Medulla oblongata (tissue), 1 donor: ENCODE measurements around the gene TPCN1.
"Not testable (repeated sequence)": the region's sequence is repeated elsewhere in the genome, so short reads cannot be mapped to it uniquely, and the experiment has no call there.

Source experiments
- DNase-seq: peaks from one replicate; pipeline ENCODE4 v3.0.0-alpha.2; 2015; ENCODE audit errors: extremely low spot score

Gene TPCN1

DNA sequence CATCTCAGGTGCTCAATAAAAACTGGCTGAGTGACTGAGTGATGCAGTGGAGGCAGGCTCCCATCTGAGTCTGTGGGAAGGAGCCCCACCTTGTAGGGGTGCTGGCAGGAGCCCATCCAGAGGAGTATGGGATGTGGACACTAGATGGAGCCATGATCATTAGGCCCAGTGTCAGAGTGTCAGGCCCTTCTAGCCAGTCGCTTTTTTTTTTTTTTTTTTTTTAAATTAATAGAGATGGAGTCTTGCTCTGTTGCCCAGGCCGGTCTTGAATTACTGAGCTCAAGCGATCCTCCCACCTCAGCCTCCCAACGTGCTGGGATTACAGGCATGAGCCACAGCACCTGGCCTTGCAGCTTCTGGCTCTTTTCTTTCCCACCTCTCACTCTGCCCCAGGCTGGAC is 24.3 kb upstream of the TPCN1 start:
- DNase-seq: peak; percentile 89

DNA sequence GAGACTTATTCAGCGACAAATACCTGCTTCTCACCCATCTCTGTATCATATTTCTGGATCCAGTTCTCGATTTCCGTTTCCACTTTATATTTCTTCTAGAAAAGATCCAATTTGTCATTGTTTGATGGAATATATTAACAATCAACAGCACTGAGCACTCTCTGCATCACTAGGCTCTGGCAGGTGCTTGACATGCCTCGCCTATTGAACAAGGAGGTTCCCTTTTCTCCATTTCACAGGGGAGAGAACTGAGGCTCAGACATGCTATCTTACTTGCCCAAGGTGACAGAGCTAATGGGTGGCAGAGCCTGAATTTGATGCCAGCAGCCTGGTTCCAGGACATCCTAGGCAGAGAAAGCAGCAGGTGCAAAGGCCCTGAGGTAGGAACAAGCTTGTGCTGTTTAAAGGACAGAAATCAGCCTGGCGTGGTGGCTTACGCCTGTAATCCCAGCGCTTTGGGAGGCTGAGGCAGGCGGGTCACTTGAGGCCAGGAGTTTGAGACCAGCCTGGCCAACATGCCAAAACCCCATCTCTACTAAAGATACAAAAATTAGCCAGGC is 23.7 kb upstream of the TPCN1 start:
- no peak for DNase-seq

DNA sequence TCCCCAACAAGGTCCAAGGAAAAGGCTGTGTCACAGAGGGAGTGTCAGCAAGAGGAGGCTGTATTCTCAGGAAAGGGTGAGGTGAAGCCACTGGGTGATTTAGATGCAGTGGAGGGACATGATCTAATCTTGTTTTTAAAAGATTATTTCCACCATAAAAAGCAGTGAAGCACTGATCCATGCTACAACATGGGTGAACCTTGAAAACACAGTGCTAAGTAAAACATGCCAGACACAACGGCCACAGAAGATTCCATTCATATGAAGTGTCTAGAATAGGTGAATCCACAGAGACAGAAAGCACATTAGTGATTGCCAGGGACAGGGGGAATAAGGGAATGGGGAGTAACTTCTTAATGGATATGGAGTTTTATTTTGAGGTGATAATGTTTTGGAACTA is 23.0 kb upstream of the TPCN1 start:
- no peak for DNase-seq

DNA sequence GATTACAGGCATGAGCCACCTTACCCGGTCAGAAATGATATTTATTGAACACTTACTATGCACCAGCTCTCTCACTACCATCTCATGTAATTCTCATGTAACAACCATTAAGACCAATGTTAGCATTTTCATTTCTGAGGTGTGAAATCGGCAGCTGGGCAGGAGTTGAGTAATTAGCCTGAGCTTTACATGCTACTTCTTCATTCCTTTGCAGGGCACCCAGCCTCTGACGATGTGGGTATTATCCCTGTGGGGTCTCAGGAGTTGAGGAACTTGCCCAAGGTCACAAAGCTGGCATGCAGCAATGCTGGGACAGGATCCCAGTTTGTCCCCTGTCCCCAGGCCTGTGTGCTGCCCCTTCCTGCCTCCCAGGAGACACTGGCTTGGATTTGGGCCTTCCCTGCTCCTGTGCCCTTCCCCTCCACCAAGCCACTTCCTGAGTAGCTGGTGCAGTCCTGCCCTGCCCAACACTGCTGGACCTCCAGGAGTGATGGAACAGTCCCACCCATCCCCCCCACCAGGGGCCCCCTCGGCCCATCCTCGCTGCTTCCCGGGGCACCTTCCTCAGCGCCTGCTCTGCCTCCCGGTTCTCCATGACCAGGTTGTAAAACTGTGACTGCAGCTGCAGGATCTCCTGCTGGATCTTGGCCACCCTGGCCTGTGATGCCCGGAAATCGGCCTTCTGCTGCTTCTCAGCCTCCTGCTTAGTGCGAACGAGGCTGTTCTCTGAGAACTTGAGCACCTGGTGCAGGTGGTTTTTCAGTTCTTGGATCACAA is 21.1 kb upstream of the TPCN1 start:
- DNase-seq: no peak

DNA sequence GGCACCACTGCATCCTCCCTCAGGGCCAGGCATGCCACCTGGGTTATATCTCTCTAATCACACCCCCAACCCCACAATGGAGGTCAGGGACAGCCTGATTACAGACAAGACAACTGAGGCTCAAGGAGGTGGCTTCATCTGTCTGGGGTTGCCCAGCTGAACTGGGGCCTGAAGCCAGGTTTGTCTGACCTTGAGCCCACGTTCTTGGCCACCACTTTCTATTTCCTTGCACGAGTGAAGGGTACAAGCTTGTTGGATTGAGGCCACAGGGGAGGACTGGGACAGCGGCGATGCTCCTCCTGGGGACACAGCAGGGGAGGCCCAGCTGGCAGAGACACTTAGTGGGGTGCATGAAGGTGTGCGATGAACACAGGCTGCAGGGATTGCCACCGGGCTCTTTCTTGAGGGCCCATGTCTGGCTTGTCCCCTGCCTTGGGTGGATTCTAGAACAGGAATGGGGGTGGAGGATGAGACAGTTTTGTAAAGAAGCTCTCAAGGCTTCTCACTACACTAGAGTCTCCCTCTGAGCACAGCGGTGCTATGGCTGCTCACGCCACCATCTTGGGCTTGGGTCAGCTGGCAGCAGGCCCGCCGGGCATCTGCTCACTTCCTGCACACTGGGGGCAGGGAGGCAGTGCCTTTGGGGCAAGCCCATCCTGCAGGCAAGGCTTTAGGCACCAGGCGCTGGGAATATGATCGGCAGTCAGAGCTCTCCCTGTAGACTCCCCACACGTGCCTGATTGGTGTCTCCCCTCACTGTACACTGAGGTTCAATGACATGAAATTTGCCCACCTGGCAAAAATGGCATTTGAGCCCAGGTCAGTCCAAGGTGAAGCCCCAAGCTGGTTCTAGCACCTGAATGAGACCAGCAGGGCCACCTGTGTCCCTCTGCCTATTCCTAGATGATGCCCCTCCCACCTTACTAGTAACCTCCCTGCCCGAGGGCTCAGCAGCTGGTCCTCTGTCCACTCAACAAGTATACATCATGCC is 19.8 kb upstream of the TPCN1 start:
- no peak for DNase-seq

DNA sequence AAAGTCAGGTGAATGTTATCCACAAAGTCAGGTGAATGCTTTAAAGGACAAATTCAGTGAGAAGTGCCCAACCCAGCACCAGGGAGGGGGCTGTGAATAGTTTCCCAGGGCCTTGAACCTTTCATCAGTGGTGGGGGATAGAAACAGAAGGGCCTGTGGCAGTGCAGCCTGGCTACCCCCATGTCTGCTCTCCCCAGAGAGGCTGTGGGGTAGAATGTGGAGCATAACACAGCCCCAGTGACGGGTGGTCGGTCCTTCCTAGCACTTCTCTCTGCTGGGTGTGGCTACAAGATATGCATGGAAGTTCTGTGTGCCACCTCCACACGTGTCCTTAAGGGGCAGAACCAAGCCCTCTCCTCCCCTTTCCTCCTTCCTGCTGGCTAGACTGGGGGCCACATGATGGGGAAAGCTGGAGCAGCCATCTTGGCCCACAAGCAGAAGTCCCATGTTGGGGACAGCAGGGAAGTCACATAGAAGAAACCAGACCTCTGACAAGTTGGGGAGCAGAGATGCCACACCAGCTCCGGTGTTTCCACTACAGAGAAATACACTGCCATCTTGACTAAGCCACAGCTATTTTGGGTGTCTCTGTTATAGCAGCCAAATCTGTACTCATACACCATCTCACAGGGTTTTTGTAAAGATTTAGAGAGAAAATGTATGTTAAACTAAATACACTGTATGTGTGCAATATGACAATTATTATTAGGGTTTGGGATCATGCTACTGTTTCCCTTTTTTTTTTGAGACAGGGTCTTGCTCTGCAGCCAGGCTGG is 18.8 kb upstream of the TPCN1 start:
- no peak for DNase-seq

DNA sequence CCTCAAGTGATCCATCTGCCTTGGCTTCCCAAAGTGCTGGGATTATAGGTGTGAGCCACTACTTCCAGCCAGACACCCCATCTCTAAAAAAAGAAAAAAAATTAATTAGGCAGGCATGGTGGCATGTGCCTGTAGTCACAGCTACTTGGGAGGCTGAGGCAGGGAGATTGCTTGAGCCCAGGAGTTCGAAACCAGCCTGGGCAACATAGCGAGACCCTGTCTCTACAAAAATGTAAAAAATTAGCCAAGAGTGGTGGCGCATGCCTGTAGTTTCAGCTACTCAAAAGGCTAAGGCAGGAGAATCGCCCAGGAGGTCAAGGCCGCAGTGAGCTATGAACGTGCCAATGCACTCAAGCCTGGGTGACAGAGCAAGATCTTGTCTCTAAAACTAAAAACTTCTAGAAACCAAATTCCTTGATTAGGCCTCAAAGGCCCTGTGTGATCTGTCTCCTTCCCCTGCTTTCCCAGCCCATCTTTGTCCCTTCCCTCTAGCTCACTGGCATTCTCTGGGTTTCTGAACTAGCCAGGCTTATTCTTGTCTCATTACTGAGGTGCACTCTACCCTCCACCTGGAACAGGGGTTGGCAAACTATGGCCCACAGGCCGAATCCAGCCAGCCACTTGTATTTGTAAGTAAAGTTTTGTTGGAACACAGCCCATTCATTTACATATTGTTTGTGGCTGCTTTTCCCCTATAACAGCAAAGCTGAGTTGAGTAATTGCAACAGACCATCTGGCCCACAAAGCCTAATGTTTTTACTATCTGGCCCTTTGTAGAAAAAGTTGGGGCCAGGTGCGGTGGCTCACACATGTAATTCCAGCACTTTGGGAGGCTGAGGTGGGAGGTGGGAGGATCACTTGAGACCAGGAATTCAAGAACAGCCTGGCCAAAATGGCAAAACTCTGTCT is 17.2 kb upstream of the TPCN1 start:
- DNase-seq: no peak

DNA sequence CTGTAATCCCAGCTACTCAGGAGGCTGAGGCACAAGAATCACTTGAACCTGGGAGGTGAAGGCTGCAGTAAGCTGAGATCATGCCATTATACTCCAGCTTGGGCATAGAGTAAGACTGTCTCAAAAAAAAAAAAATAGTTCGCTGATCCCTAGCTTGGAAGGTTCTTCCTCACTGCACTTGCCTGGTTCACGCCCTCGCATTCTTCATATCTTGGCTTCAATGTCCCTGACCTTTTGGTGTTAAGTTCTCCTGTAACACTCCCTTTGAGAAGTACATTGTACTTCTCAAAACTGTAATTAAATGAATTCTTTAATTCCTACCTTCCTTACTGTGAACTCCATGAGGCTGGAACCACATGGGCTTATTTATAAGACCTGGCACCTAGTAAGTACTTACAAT is 16.5 kb upstream of the TPCN1 start:
- no peak for DNase-seq

DNA sequence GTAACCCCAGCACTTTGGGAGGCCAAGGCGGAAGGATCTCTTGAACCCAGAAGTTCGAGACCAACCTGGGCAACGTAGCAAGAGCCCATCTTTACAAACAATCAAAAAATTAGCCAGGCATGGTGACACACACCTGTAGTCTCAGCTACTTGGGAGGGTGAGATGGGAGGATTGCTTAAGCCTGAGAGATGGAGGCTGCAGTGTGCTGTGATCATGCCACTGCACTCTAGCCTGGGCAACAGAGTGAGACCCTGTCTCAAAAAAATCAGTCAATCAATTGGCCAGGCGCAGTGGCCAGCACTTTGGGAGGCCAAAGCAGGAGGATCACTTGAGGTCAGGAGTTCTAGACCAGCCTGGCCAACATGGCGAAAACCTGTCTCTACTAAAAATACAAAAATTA is 14.5 kb upstream of the TPCN1 start:
- not testable (repeated sequence) for DNase-seq

DNA sequence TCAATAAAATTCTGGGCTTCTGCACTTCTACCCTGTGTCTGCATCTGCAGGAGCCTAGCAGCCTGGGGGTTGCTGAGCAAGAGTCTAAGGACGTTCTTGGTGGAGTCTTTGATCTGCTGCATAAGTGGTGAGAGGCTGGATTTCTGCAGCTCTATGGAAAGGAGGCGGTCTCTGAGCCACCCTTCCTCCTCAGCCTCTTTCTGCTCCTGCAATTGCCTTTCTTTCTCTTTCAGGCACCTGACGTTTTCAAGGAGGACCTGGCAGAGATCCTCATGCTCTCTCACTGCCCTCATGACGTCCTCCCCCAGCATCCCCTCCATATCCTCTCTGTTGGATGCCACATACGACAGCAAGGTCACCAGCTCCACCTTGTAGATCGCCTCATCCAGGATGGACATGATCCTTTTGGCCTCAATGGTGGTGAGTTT is 13.6 kb upstream of the TPCN1 start:
- DNase-seq: no peak

DNA sequence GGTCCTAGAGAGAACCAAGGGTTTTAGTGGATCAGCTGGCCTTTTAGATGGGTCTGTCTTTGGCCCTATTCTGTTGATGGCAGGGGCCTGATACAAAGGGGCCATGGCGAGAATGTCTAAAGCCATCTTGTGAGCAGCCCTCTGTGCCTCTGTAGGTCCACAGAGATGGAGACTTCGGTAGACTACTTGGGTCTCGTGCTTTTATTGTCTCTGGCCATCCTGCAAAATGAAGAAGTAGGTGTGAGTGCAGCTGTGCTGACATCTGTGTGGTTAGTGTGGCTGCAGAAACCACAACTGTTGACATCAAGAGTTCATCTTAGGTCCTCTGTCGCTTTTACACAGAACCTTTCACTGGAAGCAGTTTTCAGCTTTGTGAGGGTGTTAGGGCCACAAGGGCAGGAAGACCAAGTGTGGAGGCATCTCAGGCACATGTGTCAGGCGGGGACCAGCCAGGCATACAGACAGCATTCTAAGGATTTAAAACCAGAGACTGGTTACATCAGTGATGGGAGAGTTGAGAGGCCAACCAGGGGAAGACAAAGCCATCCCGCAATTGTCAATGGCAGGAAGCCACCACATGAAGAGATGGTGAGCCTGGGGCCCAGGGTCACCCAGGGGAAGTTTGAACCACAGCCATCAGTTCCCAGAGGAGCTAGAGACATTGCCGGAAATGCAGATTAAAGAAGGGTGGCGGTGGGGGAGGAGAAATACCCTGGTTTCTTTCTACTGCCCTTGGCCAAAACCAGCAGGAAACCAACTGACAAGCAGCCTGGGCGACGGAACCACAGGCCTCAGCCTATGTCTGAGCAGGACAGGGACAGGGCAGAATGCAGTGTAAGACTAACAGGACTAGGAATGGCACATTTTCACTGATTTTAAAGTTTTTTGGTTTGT is 13.0 kb upstream of the TPCN1 start:
- DNase-seq: peak; percentile 74

DNA sequence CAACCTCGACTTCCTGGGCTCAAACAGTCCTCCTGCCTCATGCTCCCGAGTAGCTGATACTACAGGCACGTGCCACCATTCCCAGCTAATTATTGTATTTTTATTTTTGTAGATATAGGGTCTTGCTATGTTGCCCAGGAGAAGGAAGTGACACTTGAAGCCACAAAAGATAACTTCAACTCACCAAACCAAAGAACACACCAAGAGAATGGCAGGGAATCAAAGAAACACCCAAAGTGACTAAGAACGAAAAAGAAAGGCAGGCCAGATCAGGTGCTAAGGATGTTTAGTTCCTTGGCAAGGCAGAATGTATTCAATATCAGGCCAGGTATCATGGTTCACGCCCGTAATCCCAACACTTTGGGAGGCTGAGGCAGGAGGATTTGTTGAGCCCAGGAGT is 10.1 kb upstream of the TPCN1 start:
- DNase-seq: no peak

DNA sequence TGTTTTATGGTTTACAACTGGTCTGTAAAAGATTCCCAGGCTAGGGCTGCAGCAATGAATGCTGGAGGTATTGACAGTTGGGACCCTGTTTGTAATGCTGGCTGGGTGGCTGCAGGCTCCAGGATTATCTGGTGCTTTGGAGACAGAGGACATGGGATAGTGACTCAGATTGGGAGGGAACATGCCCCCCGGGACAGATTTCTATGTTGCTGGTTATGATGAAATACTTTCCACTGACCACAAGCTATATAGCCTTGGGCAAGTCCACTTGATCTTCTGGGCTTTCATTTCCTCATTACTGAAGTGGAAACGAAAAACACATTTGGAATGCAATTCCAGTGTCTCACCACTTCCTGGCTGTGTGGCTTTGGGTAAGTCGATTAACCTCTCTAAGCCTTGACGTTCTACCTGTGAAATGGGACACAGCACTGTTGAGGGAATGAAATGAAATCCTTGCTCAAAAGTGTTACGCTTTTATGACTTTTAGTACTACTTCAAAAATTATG is 6.3 kb upstream of the TPCN1 start:
- DNase-seq: peak; percentile 79

DNA sequence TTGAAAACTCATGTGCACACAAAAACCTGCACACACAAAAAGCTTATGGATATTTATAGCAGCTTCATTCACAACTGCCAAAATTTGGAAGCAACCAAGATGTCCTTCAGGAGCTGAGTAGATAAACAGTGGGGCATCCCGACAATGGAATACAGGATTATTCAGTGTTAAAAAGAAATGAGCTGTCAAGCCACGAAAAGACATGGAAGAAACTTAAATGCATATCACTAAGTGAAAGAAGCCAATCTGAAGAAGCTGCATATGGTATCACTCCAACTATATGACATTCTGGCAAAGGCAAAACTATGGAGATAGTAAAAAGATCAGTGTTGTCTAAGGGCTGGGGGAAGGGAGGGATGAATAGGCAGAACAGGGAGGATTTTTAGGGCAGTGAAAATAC is 5.2 kb upstream of the TPCN1 start:
- no peak for DNase-seq

DNA sequence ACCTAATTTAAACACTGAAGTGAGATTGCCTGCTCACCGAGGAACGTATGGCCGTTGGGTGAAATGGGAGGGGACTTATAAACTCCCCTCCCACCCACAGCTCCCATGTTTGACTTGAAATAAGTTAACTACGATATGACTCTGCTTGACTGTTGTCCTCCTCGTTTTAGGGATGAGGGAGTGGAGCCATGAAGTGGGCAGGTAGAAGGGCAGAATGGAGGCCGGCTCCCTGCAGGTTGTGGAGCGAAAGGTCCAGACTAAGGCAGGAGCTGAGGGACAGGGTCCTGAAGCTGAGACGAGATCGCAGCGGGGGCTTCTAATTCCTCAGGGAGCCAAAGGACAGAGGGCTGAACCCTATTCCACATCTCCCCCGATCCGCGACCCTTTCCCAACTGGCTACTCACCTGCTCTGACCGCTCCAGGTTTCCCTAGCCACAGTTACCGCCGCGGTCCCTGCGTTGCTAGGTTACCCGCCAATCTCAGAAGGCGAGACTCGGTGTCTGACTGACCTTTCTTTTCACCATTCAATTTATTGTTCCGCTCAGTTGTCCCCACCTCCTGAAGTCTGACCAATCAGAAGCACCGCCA is 577 bp upstream of the TPCN1 start:
- DNase-seq: no peak

DNA sequence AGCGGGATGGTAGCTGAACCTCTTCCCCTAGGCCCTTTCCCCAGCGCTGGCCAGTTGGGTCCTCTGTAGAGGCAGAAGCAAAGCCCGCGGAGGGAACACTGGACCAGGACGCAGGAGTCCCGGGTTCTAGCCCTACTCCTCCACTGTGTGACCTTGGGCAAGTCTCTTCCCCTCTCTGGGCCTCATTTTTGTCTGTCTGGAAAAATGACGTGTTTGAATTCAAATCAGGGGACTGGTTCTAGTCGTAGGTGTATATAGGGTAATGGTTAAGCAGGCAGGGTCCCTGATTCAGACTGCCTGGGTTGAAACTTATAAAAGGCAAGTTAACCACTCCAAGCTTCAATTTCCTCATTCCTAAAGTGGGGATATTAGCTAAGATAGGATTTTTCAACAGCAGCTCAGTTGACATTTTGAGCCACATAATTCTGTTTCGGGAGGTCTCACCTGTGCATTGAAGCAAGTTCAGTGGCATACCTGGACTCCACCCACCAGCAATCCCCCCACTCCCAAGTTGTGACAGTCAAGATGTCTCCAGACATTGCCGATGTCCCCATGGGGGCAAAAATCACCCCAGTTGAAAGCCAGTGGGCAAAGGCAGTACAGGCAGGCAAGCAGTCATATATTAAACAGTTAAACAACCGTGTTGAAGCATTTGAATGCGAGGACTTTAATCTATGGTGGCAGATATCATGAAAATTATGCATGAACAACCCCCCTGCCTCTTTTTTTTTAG is 899 bp downstream of the TPCN1 start:
- no peak for DNase-seq

DNA sequence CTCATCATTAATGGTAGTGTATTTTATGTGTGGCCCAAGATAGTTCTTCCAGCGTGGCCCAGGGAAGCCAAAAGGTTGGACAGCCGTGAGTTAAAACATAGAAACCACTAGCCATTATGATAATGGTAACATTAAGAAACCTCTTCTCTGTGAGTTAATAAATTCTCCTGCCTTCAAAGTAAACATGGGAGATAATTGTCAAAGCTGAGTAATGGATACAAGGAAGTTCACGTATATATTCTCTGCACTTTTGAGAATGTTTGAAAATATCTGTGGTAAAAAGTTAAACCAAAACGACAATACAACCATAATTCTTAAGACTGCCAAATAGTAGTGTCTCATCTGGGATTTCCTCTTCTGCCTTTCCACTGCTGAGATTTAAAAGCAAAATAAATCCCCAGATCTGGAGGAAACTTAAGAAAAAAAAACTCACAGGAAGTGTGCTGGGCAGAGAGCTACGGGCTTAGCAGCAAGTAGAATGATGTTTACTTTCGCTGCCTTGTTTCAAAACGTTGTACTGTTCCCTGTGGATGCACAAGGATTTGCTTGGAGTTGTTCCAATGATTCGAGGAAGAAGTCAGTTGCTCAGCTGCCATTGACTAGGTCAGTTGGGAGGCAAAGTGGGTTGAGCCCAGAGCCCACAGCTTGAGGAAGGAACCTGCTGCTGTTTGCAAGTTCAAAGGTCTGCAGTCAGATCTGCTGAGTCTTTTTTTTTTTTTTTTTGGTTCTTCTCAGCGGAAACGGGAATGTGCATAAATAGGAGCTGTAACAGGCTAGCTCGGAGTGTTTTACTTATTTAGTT is 1.7 kb downstream of the TPCN1 start:
- peak; percentile 90 for DNase-seq

DNA sequence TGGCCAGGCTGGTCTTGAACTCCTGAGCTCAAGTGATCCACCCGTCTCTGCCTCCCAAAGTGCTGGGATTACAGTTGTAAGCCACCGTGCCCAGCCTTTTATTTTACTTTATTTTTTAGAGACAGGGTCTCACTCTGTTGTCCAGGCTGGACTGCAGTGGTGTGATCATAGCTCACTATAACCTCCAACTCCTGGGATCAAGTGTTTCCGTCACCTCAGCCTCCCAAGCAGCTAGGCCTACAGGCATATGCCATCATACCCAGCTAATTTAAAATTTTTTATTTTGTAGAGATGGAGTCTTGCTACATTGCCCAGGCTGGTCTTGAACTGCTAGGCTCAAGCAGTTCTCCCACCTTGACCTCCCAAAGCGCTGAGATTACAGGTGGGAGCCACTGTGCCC is 3.7 kb downstream of the TPCN1 start:
- DNase-seq: no peak
